NCI-H526 (cell line): ENCODE measurements around the gene DPYD.

Source experiments
- DNase-seq, 2 experiments: peaks; one replicate each; lab custom pipeline; 2025; lab: John Stamatoyannopoulos, UW

DPYD gene

DNA sequence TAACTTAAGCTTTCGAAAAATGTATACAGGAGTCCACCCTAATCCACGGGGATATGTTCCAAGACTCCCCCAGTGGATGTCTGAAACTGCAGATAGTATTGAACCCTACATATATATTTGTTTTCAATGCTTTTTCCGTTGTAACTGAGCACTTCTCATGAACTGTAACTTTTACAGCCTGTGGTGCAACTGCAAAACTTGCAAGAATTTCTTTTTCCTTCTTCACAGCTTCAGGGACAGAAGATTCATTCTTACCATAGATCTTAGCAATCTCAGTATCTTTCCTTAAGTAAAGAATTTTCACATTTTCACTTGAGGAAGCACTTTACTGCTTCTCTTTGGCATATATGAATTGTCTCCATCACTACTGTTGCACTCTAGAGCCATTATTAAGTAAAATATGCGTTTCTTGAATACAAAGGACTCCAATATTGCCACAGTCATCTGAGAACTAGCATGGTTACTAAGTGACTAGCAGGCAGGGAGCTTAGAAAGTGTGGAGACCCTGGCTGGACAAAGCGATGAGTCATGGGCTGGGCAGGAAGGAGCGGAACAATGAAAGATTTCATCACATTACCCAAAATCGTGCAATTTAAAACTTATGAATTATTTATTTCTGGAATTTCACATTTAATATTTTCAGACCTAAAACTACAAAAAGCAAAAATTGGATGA, 14.1 kb downstream of the DPYD start:
- DNase-seq: no peak

GRCh38 chr1:97905141-97905940, 15.5 kb downstream of the DPYD start:
- no peak for DNase-seq

DNA sequence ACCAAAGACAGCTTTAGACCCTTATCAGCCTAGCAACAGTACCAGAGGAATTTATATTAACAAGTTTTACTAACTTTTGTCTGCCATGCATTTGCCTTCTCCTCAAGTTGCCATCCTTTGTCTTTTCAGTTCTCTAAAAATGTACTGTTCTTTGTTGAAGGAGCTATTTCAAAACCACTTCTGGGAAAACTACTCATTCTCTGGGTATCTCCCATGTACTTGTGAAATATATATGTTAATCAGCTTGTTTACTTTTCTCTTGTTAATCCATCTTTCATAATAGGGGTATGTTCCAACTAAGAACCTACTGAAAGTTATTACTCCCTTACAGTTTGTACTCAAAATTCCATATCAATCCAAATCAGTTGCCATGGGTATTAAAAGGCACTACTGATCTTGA, 16.3 kb downstream of the DPYD start:
- no peak for DNase-seq

- DNase-seq: no peak
These were observed 17.2 kb downstream of the DPYD start for GRCh38 chr1:97903626-97904025.

- DNase-seq: no peak
These were observed 18.8 kb downstream of the DPYD start for GRCh38 chr1:97902067-97902466.

DNA sequence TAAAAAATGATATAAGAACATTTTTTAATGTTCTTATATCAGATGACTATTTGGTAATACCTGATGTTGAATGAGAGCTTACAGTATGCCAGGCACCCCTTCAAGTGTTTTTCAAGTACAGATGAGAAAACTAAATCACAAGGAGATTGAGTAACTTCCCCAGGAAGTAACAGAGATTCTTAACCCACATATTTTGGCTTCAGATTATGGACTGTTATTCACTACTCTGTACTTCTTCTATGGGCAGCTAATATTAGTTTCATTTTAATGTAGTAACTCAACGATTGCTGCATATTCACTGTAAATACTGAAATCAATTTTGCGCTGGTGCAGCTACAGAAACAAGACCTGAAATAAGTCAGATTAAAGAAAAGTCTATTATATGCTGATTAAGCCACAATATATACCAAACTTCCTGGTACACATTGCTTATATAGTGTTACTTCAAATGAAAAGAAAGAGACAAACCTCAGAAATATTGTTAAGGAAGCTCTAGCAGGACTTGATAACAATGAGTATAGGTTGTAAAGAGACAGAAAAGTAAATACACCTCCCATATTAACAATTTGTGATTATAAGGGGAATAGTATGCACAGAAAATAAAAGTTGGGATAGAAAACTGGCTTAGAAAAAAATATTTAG, 19.7 kb downstream of the DPYD start:
- DNase-seq: no peak

GRCh38 chr1:97898948-97899347, 21.9 kb downstream of the DPYD start:
- no peak for DNase-seq

- no peak for DNase-seq
These were observed 25.6 kb downstream of the DPYD start for GRCh38 chr1:97895278-97895677.

GRCh38 chr1:97893844-97894243, 27.0 kb downstream of the DPYD start:
- DNase-seq: no peak

DNA sequence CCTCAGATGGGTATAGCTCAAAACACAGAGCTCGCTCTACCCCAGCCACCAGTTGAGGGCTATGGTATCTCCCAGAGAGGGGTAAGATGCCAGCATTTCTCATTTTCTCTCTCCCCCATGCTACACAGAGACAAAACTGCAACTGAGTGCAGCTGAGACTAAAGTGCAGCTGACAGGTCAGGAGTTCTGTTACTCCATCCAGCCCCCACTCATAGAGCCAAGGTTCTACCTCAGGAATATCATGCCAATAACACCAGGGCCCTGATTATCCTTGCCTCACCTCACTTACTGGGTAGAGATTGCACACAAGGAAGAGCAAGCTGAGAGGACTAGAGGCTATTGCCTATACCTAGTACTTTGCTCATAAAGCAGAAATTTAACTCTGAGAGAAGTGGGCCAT, 34.6 kb downstream of the DPYD start:
- DNase-seq: no peak

GRCh38 chr1:97883823-97884222, 37.0 kb downstream of the DPYD start:
- no peak for DNase-seq

DNA sequence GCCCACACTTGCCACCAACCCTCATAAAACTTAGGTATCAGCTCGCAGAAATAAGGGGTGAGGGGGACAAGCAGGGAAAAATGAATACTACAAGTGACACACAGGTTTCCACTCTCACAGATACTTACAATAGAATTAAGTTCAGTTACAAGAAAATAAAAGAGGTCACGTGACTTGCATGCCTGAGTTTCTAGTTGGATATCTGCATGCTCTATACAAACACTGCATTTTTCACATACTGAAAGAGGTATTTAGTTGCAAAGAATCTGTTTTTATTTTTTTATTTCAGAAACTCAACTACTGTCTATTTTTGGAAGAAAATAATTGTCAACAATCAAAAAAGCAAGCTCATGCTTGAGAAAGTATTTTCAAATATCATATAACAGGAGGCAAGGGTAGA, 43.5 kb downstream of the DPYD start:
- no peak for DNase-seq

- DNase-seq: no peak
These were observed 44.8 kb downstream of the DPYD start for GRCh38 chr1:97875996-97876395.

- DNase-seq: no peak
These were observed 50.2 kb downstream of the DPYD start for GRCh38 chr1:97870589-97870988.

- no peak for DNase-seq
These were observed 51.4 kb downstream of the DPYD start for GRCh38 chr1:97869441-97869840.

GRCh38 chr1:97867127-97867526, 53.7 kb downstream of the DPYD start:
- DNase-seq: no peak

DNA sequence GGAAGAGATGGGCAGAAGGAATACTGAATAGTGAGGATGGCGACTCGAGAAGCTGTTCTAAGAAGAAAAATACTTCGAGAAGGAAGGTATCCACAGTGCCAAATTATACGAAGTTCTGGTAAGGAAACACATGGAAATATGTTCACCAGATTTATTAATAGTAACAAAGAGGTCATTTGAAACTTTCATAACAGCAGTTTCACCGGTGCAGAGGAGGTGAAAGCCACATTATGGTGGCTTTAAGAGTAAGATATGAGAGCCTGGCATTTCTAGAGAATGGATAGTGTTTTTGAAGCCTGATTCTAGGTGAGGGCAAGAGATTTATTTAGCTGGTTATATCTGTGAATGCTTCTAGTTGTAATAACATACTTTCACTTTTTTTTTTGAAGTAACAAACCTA, 56.2 kb downstream of the DPYD start:
- no peak for DNase-seq

- DNase-seq: no peak
These were observed 67.6 kb downstream of the DPYD start for GRCh38 chr1:97853221-97853620.

GRCh38 chr1:97849345-97850340, 71.2 kb downstream of the DPYD start:
- no peak for DNase-seq

GRCh38 chr1:97845805-97846204, 75.0 kb downstream of the DPYD start:
- no peak for DNase-seq

DNA sequence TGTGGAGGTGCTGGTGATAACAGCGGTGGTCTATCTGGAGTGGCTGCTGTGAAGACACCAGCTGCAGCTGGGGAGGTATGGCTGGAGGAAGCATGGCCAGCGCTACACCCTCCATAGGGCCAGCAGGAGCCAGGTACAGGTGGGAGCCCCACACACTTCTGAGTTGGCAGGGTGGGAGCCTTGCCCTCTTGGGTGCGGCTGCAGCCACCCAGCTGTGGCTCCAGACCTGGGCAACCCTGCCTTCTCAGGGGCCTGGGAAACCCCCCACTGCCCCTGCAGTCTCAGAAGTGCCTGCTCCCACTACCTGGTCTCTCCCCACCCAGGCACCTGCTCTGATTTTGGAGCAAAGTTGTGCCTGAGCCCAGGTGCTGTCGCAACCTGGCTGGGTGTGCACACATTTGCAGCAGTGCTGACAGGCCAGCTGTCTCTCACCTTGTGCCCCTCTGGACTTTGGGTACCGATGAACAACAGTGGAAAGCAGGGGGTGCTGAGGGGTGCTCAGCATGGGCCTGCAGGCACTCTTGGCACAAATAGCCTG, 76.2 kb downstream of the DPYD start:
- no peak for DNase-seq

GRCh38 chr1:97841338-97841737, 79.5 kb downstream of the DPYD start:
- DNase-seq: no peak
